D341Med (cell line): ENCODE data around the gene TYW1B.
"Not testable (repeated sequence)": the region's sequence is repeated elsewhere in the genome, so short reads cannot be mapped to it uniquely, and the experiment has no call there.

Experiments
- DNase-seq: peaks from one replicate; pipeline ENCODE4 v3.0.0; 2012; ENCODE audit warnings: low spot score

The TYW1B gene

GRCh38 chr7:72816370-72817157 is 11.4 kb downstream of the TYW1B start:
- DNase-seq, result not testable (repeated sequence)

GRCh38 chr7:72810437-72810836 is 17.6 kb downstream of the TYW1B start:
- not testable (repeated sequence) for DNase-seq

DNA sequence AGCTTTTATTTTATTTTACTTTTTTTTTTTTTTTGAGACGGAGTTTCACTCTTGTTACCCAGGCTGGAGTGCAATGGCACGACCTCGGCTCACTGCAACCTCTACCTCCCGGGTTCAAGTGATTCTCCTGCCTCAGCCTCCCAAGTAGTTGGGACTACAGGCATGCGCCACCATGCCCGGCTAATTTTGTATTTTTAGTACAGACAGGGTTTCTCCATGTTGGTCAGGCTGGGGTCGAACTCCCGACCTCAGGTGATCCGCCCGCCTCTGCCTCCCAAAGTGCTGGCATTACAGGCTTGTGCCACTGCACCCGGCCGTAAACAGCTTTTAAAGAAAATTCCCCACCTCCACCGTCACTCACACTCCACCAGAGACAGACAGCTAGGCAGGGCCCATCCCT is 19.5 kb downstream of the TYW1B start:
- DNase-seq, result not testable (repeated sequence)

DNA sequence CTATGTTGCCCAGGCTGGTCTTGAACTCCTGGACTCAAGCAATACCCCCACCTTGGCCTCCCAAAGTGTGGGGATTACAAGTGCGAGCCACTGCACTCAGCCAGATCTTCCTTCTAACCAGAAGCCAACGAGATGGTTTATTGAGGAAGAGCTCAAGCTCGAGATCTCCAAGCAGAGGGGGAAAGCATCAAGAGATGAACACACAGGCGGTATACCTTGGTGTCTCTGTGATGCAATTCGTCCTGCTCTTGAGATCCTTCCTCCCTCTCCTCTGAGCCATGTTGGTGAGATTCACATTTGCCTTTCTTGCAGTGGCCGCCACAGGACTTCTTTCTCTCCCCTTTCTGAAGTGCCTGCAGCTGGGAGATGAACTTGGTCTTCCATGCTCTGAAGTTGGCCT is 21.1 kb downstream of the TYW1B start:
- DNase-seq, result not testable (repeated sequence)

GRCh38 chr7:72805526-72806494 is 22.2 kb downstream of the TYW1B start:
- DNase-seq, result no peak

GRCh38 chr7:72803778-72804177 is 24.2 kb downstream of the TYW1B start:
- not testable (repeated sequence) for DNase-seq

GRCh38 chr7:72801564-72801963 is 26.4 kb downstream of the TYW1B start:
- not testable (repeated sequence) for DNase-seq

GRCh38 chr7:72795401-72795800 is 32.6 kb downstream of the TYW1B start:
- DNase-seq, result not testable (repeated sequence)

DNA sequence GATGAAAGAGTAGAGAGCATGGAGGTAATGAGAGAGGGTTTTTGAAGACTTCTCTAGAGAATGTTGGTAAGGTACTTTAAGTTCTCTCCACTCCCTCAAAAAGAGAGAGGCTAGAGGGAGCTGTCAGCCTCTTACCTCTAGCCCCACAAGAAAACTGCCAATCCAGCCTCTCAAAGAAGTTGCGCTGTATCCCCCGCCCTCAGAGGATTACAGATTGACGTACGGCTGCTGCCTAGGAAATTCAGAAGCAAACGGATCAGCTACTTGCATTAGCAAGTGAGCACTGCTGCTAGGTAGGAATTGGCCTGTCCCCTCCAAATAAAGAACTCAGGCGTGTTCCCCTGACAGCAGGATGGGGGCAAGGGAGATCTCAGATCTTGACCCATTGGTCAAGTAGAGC is 34.2 kb downstream of the TYW1B start:
- DNase-seq, result peak; percentile 44

GRCh38 chr7:72790698-72791060 is 37.3 kb downstream of the TYW1B start:
- not testable (repeated sequence) for DNase-seq

- DNase-seq, result peak; percentile 40
Measured at GRCh38 chr7:72790048-72790697, 37.8 kb downstream of the TYW1B start.

GRCh38 chr7:72785166-72785955 is 42.6 kb downstream of the TYW1B start:
- DNase-seq, result no peak

DNA sequence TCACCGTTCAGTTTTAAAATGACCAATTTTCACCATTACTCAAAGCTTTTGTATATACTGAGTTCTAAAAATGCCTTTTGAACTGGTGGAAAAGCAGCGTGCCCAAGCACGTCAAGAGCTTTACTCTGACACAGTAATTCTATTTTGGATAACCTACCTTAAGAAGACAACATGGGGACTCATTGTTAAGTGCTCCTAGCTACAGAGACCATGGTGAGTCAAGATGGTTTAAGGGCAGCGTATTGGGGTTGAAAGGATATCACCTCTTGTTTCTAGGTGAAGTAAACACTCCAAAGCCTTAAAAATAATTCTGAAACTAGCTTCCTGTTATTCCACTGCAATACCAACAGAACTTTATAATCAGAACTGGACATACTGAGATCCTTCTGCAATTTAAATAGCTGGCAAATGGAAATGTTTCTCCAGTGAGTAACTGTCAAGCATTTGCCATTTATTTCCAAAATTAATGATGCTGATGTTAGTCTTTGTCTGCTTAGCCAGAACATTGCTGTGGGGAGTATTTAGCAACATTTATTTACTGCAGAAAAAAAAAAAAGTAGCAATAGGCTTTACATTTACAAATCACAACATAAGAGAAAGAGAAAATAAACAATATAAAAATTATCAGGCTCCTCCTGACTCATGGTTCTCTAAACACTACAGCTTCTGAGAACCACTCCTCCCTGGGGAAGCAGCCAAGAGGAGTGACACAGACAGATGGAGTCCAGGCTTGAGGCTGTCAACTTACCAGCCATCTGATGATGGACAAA is 44.2 kb downstream of the TYW1B start:
- DNase-seq, result not testable (repeated sequence)

DNA sequence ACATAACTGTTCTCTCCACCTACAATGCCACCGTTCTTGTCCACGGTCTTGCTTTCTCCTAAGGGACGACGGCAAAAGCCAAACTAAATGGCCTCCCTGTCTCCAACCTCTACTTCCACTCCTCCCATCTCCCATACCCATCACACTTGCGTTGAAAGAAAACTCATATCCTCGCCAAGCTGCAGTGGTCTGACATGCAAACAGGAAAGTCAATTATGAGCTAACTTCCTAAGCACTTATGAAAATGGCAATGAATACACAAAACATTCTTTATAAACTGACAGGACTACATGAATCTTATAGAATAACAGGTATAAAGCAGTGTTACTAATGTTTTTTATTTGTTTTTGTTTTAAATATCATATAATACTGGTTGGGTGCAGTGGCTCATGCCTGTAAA is 46.4 kb downstream of the TYW1B start:
- no peak for DNase-seq

GRCh38 chr7:72781161-72781560 is 46.8 kb downstream of the TYW1B start:
- DNase-seq, result no peak

GRCh38 chr7:72780289-72780894 is 47.6 kb downstream of the TYW1B start:
- not testable (repeated sequence) for DNase-seq

GRCh38 chr7:72777167-72777566 is 50.8 kb downstream of the TYW1B start:
- not testable (repeated sequence) for DNase-seq

- not testable (repeated sequence) for DNase-seq
Measured at GRCh38 chr7:72772627-72773026, 55.4 kb downstream of the TYW1B start.

- DNase-seq, result not testable (repeated sequence)
Measured at GRCh38 chr7:72766994-72767393, 61.0 kb downstream of the TYW1B start.

GRCh38 chr7:72760602-72761001 is 67.4 kb downstream of the TYW1B start:
- no peak for DNase-seq
